Stimulated activated naive CD8-positive, alpha-beta T cell treated with anti-CD3 and anti-CD28 coated beads, Interleukin-15, amount 100 ng/mL, for 72 hours (primary cell): ENCODE data around the gene SLC6A12.
A peak's percentile ranks its signal among the peaks of the same experiment; 100 is the strongest.

ENCODE experiments used
- ATAC-seq: fragments of 150-1000 bp; cut with Tn5 transposase; 2 replicates; pipeline ENCODE4 v1.10.0; 2021; ENCODE audit warnings: mild to moderate bottlenecking, moderate library complexity
- DNase-seq, 2 donors: peaks; one replicate each; pipeline ENCODE4 v3.0.0; 2021 to 2022
- H3K27ac Mint-ChIP-seq, 2 donors: one replicate each; pipeline ENCODE4 v1.8.0; 2022; ENCODE audit warnings: mild to moderate bottlenecking in 2 of 2, mixed read lengths in 2 of 2, moderate library complexity in 2 of 2
- H3K27me3 Mint-ChIP-seq: one replicate; pipeline ENCODE4 v1.8.0; 2022; ENCODE audit warnings: mixed read lengths
- H3K4me1 Mint-ChIP-seq: one replicate; pipeline ENCODE4 v1.8.0; 2022; ENCODE audit warnings: mild to moderate bottlenecking, mixed read lengths
- H3K4me3 Mint-ChIP-seq, 2 donors: one replicate each; pipeline ENCODE4 v1.8.0; 2022; ENCODE audit warnings: mild to moderate bottlenecking in 2 of 2, mixed read lengths in 2 of 2, moderate library complexity in 1 of 2
- H3K9me3 Mint-ChIP-seq, 2 donors: one replicate each; pipeline ENCODE4 v1.8.0; 2022; ENCODE audit warnings: mixed read lengths in 2 of 2

Gene SLC6A12

DNA sequence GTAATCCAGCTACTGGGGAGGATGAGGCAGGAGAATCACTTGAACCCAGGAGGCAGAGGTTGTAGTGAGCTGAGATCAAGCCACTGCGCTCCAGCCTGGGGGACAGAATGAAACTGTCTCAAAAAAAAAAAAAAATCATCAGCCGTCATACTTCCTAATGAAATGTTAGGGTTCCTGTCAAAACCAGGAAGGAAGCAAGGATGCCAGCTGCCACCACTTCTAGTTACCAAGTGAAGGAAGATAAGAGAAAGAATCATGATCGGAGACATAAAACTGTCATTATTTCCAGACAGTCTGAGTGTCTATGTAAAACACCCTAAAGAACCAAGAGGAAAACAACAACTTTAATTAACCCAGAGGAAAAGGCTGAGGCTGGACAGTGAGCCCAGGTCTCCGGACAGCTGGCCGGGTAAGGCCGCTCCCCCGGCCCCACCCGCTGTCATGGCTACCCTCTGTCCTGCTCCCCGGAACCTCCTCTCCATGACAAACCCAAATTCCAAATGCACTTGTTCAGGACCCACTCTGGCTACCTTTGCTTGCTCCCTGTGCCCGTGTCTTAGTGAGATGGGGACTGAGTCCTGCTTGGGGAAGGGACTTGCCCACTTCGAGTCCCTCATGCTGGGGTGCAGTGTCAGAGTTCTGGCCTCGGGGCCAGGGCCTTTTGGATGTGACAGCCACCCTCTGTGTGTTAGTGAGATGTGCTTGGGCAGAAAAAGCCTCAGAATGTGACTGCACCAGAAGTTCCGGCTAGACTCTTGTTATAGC, 29.0 kb downstream of the SLC6A12 start:
- H3K27ac Mint-ChIP-seq = no peak overlapping the region
- no peaks in the 10 kb centered on the region for H3K9me3 Mint-ChIP-seq
- DNase-seq (no peak), ATAC-seq (no peak)
- H3K4me3 Mint-ChIP-seq = no peak overlapping the region
- H3K27me3 Mint-ChIP-seq = peaks cover 58% of the 10 kb centered on the region
- H3K4me1 Mint-ChIP-seq = peaks cover 18% of the 10 kb centered on the region

DNA sequence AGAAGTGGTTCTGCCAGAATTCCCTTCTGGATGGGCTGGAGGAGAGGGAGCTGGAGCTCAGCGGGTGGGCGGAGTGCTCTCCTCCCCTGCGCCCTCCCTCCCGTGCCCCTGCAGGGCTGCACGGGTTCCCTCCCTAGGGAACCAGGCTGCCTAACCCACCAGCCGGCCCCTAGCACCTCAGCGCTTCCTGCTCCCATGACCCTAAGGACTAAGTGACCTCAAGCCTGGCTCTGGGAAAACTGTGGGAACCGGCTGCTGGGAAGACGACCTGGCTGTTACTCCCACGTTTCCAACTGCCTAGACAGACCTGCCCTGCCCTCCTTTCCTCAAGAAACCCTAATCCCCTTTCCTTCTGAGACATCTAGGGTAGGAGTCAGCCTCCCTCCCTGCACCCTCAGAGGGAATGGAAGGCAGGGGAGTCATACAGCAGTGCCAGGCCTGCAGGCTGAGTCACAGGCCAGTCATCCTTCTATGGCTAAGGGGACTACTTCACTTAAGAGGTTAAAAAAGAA, 31.5 kb downstream of the SLC6A12 start:
- ATAC-seq (no peak), DNase-seq (no peak)
- Mint-ChIP-seq H3K9me3 (no peaks in the 10 kb centered on the region), H3K4me1 (peaks cover 10% of the 10 kb centered on the region), H3K27me3 (peaks cover 59% of the 10 kb centered on the region), H3K27ac (no peak overlapping the region), H3K4me3 (no peak overlapping the region)

DNA sequence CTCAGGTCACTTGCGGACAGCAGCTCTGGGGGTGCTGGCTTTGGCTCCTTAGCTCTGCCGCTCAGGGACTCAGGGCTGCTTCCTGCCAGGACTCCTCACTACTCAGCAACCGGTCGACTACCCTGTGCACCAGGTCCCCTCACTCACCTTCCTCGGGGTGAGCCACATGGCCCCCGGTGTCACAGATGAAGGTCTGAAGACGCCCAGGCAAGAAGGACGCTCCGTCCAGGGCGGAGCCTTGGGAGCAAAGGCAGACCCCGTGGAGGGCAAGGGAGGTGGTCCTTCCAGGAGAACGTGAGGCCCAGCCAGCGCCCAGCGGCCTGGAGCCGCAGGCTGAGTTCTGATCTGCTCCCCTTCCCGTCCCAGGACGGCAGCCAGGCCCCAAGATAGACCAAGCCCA, 32.0 kb downstream of the SLC6A12 start:
- no peak overlapping the region for H3K4me3 Mint-ChIP-seq
- DNase-seq = no peak
- no peaks in the 10 kb centered on the region for H3K9me3 Mint-ChIP-seq
- ATAC-seq = no peak
- peaks cover 54% of the 10 kb centered on the region for H3K27me3 Mint-ChIP-seq
- H3K4me1 Mint-ChIP-seq = peaks cover 10% of the 10 kb centered on the region
- H3K27ac Mint-ChIP-seq = no peak overlapping the region

DNA sequence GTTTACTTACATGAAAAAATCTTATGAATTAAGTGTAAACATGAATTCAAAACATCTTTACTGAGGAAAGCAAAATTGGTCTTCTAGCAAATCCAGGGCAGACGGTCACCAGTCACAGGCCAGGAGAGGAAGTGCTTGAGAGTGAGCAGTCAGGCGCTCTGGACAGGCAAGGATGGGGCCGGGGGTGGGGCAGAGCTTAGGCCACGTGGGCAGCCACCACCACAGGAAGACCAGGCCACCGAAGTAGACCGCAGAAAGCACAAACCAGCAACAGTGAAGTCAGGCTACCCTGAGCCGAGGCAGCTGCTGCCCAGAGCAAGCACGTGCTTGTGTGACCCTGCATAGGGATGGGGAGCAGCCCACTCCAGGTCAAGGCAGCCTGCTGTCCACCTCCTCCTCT, 33.5 kb downstream of the SLC6A12 start:
- Mint-ChIP-seq H3K4me3 (no peak overlapping the region), H3K27me3 (peaks cover 41% of the 10 kb centered on the region), H3K4me1 (peaks cover 10% of the 10 kb centered on the region), H3K27ac (no peak overlapping the region), H3K9me3 (no peaks in the 10 kb centered on the region)
- DNase-seq (no peak), ATAC-seq (peak; percentile 55)

DNA sequence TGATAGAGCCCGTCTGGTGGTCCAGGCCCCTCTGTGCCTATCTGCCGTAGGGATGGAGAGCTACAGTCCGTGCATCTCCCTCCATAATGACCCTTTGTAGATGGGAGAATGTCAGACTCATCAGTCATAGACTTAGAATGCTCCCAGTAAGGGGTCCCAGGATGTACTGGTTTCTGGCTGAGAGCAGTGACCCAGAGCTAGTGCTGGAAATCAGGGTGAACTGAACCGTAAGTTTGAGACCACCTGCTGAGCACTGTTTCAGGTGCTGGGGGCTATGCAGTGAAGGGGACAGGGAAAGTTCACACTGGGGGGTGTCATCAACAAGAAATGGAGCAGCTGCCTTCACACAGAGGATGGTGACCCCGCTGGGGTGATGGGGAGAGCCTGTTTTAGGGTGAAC, 34.1 kb downstream of the SLC6A12 start:
- Mint-ChIP-seq H3K9me3 (no peaks in the 10 kb centered on the region), H3K27me3 (peaks cover 35% of the 10 kb centered on the region), H3K4me3 (no peak overlapping the region), H3K4me1 (peaks cover 10% of the 10 kb centered on the region), H3K27ac (no peak overlapping the region)
- no peak for ATAC-seq
- no peak for DNase-seq

DNA sequence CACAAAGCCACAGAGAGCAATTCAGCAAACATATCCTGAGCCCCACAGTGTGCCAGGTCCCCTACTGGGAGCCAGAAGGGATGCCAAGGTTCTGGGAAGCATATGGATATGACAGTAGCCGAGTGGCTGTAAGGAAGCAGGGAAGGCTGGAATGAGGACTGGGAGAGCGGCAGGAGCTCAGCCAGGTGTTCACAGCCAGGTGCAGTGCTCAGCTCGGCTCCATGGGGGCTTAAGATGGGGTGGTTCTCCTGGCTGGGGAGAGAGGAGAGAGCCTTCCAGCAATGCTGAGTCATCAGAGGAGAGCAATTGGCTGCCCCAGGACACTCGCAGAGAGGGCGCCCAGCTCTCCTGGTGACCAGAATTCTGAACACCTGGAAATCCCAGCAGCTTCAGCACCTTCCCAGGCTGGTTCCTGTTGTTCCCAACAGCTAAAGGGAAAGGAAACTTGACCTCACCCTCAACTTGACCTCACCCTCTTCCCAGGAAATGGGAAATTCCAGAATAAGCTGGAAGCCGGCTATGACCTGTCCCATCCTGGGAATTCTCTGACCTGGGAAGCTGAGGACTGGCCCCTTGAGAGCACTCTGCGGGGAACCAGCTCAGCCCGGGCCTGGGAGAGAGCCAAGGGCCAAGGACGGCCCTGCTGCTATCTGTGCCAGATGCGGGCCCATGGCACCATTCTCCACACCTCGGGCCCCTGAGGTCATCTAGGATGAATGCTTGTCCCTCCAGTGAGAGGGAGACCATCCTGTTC, 34.6 kb downstream of the SLC6A12 start:
- Mint-ChIP-seq H3K4me1 (peaks cover 10% of the 10 kb centered on the region), H3K4me3 (no peak overlapping the region), H3K27ac (no peak overlapping the region), H3K9me3 (no peaks in the 10 kb centered on the region), H3K27me3 (peaks cover 33% of the 10 kb centered on the region)
- ATAC-seq (no peak), DNase-seq (no peak)

DNA sequence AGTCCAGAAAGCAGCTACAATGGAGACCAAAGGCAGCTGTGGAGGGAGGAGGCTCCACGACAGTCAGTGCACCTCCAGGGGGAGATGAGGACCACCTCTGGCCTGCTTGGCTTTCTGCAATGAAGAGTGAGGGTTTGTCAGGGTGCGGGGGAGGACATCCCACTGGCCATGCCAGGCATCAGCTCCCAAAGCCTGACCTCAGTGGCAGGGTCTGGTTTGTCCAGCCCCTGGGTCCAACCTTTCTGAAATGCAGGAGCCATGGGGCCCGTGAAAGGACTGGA, 35.2 kb downstream of the SLC6A12 start:
- H3K9me3 Mint-ChIP-seq = no peaks in the 10 kb centered on the region
- no peak overlapping the region for H3K4me3 Mint-ChIP-seq
- H3K27me3 Mint-ChIP-seq = peaks cover 31% of the 10 kb centered on the region
- DNase-seq (no peak), ATAC-seq (no peak)
- H3K4me1 Mint-ChIP-seq = peaks cover 10% of the 10 kb centered on the region
- no peak overlapping the region for H3K27ac Mint-ChIP-seq

DNA sequence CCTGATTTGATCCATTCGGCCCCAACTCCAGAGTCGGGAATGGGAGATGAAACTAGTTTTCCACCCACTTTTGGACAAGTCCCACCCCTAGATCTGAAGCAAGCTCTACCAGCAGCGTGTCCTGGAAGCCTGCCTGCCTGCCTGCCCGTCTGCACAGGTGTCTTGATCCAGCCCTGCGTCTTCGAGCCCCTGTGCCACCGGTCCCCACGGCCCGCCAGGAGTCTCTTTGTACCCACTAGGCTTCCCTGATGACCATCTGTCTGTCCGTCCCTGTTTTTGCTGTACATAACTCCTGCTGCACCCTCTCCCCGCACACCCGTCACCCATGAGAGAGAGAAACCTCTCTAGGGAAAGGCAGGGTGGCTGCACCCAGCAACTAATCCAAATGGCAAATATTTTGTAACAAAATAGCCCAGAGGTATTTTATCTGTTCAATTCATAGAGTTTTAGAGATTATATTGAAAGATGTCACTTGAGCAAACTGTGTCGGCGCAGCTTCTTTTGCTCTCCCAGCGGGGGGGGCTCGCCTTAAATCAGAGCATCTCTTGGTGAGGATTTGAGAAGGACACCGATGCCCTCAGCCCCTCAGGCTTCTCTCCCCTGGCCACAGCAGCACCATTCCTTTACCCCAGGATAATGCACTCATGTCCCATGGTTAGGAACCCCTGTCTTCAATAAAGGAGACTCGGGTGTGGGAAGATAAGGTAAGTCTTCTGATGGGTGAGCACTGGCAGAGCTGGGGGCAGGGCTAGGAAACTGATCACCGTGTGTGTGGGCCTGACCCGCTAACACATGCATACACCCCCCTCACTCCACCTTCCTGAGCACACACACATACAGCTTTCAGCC, 35.8 kb downstream of the SLC6A12 start:
- ATAC-seq (no peak), DNase-seq (no peak)
- Mint-ChIP-seq H3K4me1 (peaks cover 10% of the 10 kb centered on the region), H3K9me3 (no peaks in the 10 kb centered on the region), H3K27me3 (peaks cover 27% of the 10 kb centered on the region), H3K27ac (no peak overlapping the region), H3K4me3 (no peak overlapping the region)

DNA sequence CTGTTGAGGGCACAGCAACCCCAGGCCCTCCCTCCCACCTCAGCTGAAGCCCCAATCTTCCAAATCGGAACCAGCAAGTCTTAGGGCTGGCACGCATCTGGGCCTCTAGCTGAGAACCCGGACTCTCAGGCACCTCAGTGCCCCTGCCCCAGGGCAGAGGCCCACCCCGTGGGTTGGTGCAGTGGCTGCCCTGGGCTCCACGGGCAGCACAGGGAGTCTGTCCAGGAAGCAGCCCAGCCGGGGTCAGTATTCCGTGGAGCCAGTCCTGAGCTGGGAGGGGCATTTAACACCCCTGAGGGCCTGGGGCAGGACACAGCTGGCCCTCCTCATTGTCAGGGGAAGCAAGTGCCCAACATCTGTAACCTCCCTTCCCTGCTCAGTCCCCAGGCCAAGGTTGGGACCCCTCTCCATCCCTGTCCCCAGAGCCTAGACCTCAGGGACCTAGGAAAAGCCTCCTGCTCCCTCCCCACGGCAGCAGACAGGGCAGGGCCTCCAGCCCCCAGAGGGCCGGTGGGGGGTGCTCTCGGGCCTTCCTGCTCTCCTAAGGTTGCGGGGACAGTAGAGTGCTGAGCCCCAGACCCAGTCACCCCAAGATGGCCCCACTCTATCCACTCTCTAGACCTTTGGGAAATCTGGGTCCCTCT, 36.5 kb downstream of the SLC6A12 start:
- Mint-ChIP-seq H3K27ac (no peak overlapping the region), H3K4me1 (peaks cover 10% of the 10 kb centered on the region), H3K4me3 (no peak overlapping the region), H3K27me3 (peaks cover 27% of the 10 kb centered on the region), H3K9me3 (no peaks in the 10 kb centered on the region)
- no peak for DNase-seq
- no peak for ATAC-seq

DNA sequence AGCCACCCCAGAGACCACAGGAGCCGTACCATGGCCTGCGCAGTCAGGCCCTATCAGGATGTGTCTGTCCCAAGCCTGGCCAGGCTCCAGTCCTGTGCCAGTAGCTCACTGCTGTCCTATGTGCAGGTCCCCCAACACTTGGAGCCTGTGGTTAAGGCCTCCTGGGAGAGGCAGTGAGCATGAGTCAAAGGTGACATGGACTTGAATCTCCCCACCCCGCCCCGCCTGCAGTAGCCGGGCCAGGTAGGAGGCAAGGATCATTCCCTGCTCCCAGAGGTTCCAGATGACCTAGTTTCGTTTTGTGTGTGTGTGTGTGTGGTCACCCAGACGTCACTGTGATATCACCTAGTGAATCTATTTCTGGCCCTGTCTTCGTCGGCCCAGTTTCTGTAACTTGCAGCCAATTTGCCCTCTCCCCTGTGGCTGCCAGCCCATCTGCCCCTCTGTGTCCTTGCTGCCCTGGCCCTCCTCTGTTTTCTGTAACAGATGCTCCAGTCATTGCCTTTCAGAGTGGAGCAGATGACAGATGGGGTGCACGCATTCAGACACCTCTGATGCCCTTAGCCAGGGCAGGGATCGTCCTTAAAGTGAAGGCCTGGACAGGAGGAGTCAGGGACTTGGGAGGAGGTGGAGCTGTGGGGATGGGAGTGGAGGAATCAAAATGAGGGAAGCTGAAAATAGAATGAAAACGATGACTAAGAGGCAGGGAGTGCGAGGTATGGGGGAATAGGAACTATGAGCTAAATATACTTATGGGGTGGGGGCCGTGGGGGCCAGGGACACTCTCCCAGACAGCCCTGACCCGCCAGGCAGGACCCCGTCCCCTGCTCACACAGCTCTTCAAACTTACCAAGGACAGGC, 37.4 kb downstream of the SLC6A12 start:
- Mint-ChIP-seq H3K9me3 (no peaks in the 10 kb centered on the region), H3K4me1 (peaks cover 10% of the 10 kb centered on the region), H3K27me3 (peaks cover 29% of the 10 kb centered on the region), H3K4me3 (no peak overlapping the region), H3K27ac (no peak overlapping the region)
- no peak for DNase-seq
- ATAC-seq = no peak

DNA sequence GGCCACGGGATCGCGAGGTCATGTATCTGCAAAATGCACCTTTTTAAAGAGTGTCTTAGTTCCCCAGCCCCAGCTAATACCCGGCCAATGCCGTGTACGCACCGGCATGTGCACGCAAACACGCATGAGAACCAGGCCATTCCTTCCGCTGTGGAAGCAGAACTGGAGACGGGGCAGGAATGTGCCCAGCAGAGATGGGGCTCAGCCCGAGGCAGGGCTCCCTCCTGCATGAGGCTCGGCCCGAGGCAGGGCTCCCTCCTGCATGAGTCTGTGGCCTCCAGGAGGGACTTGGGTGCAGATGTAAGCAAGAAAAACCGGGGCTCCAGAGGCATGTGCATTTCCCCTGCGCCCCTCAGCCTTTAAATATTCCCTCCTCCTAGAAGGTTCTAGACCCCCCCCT, 38.2 kb downstream of the SLC6A12 start:
- no peak for ATAC-seq
- peaks cover 10% of the 10 kb centered on the region for H3K4me1 Mint-ChIP-seq
- H3K9me3 Mint-ChIP-seq = no peaks in the 10 kb centered on the region
- no peak overlapping the region for H3K27ac Mint-ChIP-seq
- H3K27me3 Mint-ChIP-seq = peaks cover 29% of the 10 kb centered on the region
- no peak overlapping the region for H3K4me3 Mint-ChIP-seq
- DNase-seq = no peak

DNA sequence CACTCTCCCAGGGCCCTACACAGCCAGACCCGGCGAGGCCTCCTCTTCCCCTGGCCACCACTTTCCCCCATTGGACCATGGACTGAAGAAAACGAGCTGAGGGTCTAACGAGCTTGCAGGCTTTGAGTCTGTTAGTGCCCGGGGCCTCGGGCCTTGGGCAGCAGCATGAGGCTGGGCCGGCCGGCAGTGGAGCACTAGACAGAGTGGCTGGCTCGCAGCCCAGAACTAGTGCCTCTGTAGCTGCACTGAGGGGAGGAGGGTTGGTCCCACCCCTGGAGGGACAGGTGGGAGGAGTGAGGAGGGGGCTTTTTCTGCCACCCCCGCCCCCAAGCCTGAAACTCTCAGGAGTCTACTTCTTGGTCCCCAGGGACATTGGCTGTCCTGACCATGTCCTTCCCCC, 38.7 kb downstream of the SLC6A12 start:
- ATAC-seq (no peak), DNase-seq (no peak)
- Mint-ChIP-seq H3K4me1 (peaks cover 5% of the 10 kb centered on the region), H3K27me3 (peaks cover 29% of the 10 kb centered on the region), H3K4me3 (no peak overlapping the region), H3K27ac (no peak overlapping the region), H3K9me3 (no peaks in the 10 kb centered on the region)

DNA sequence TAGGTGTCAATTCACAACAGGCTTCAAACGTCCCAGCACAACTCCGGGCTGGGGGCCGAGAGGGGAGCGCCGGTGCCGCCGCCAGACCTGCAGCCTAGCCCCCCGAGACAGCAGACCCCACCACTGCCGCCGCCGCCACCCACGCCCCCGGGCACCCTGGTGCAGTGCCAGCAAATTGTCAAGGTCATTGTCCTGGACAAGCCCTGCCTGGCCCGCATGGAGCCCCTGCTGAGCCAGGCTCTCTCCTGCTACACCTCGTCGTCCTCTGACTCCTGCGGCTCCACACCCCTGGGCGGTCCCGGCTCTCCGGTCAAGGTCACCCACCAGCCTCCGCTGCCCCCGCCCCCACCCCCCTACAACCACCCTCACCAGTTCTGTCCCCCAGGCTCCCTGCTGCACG, 39.4 kb downstream of the SLC6A12 start:
- DNase-seq (no peak), ATAC-seq (peak; percentile 27)
- no peaks in the 10 kb centered on the region for H3K9me3 Mint-ChIP-seq
- no peak overlapping the region for H3K27ac Mint-ChIP-seq
- H3K4me1 Mint-ChIP-seq = peaks cover 6% of the 10 kb centered on the region
- H3K4me3 Mint-ChIP-seq = no peak overlapping the region
- peaks cover 33% of the 10 kb centered on the region for H3K27me3 Mint-ChIP-seq

DNA sequence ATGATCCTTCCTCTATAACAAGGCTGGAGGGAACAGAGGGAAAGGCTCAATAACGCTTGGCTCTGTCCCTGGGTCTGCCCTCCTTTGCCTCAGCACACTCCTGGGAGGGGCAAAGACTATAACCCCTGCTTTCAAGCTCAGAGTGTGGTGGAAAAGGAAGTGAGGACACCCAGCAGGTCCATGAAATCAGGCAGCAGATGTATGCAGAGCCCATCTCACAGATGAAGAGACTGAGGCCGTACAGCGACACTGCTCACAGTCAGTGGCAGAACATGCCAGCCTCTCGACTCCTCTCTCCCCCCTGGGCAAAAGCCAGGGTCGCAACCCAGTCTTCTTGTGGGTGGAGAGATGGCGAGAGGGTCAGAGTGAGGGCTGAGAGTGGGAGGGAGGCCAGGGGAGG, 39.8 kb downstream of the SLC6A12 start:
- Mint-ChIP-seq H3K27me3 (peaks cover 36% of the 10 kb centered on the region), H3K4me3 (no peak overlapping the region), H3K4me1 (peaks cover 10% of the 10 kb centered on the region), H3K9me3 (no peaks in the 10 kb centered on the region), H3K27ac (no peak overlapping the region)
- DNase-seq = no peak
- no peak for ATAC-seq

DNA sequence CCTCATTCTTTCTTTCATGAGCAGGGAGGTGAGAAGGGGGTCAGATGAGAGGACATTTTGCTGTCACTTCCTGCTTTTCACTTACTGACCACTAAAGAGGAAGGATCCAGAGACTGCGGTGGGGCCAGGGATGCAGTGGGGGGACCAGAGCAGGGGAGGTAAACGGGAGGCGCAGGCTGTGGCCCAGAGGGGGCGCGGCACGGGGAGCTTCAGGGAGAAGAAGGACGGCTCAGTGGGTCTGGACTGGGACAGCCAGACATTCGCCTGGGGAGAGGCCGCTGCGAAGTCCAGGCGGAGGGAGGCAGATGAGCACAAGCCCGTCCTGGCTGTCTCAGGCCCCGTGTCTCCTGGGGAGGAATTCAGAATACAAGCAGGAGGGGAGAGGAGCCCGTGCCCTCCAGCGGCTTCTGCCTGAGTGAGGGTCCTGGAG, 41.2 kb downstream of the SLC6A12 start:
- Mint-ChIP-seq H3K9me3 (no peaks in the 10 kb centered on the region), H3K27me3 (peaks cover 28% of the 10 kb centered on the region), H3K4me3 (no peak overlapping the region), H3K4me1 (peaks cover 17% of the 10 kb centered on the region), H3K27ac (peak overlapping the region in 1 of 2 donors; percentile 5)
- no peak for DNase-seq
- ATAC-seq = no peak
